ENCODE results near the gene DCUN1D3. TPM values are rescaled to one million over a fixed set of nuclear protein-coding genes. Genes with fewer than 3 reads are reported as not detected.

The DCUN1D3 gene
- polyA plus RNA-seq, 1 donor (not counting 4 experiments of a cell fraction or from before 2014, with no cell fraction given), result 9.4 TPM

DNA sequence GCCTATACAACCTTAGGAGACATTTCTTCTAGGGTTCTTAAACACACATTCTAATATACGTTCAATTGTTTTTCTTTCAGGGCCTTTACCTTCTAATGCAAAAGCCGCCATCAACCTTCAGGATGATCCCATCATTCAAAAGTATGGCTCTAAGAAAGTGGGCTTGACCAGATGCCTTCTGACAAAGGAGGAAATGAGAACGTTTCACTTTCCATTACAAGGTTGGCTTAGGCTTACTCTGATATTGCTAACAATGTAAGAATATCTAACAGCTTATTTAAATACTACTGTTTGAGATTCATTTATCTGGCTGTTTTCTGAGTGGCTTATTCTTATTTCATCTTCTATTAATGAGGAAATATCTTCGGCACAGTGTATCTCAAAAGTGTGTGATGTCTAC is 78.5 kb downstream of the DCUN1D3 start:
- no peak for FAIRE-seq
- peaks cover 1 to 3% of the 10 kb centered on the region in 2 experiments for H3K36me3 ChIP-seq (ENCODE audit: control insufficient read depth in 2 of 2, extremely low read depth in 1 of 2, insufficient read depth in 2 of 2, low read length in 2 of 2)

GRCh38 chr16:20818929-20819585 is 81.1 kb downstream of the DCUN1D3 start:
- Histone ChIP-seq H4K20me1 (ENCODE audit: control insufficient read depth, extremely low read depth, insufficient read depth, low read length) (no peaks in the 10 kb centered on the region), H3K4me2 (ENCODE audit: control insufficient read depth, extremely low read depth, insufficient read depth, low read depth, low read length) (no peak overlapping the region), H3K9me3 (ENCODE audit: control insufficient read depth, low read depth, low read length) (no peaks in the 10 kb centered on the region), H3K4me3 (ENCODE audit: control insufficient read depth in 2 of 3, extremely low read depth in 1 of 3, insufficient read depth in 2 of 3, low read depth in 1 of 3, low read length in 3 of 3) (no peak overlapping the region), H3K36me3 (ENCODE audit: control insufficient read depth in 2 of 2, extremely low read depth in 1 of 2, insufficient read depth in 2 of 2, low read length in 2 of 2) (peaks cover 0 to 3% of the 10 kb centered on the region in 2 experiments), H2AFZ (ENCODE audit: control insufficient read depth, low read length) (no peak overlapping the region), H3K9ac (ENCODE audit: control insufficient read depth, extremely low read depth, insufficient read depth, low read length) (no peak overlapping the region), H3K27me3 (ENCODE audit: control insufficient read depth, extremely low read depth, insufficient read depth, low read length) (no peaks in the 10 kb centered on the region), H3K27ac (ENCODE audit: control insufficient read depth, insufficient read depth, low read length) (no peak overlapping the region), H3K79me2 (ENCODE audit: control insufficient read depth, insufficient read depth, low read length) (no peaks in the 10 kb centered on the region), H3K9me1 (ENCODE audit: control insufficient read depth, extremely low read depth, insufficient read depth, low read length) (no peaks in the 10 kb centered on the region), H3K4me1 (ENCODE audit: control insufficient read depth, extremely low read depth, insufficient read depth, low read length) (no peaks in the 10 kb centered on the region)
- TF ChIP-seq EZH2 (IDR thresholded peaks at IDR 0.05; ENCODE audit: low read length) (no peak), CTCF (optimal IDR thresholded peaks at IDR 0.05 in 1 of 3, IDR thresholded peaks at IDR 0.05 in 1 of 3, conservative IDR thresholded peaks at IDR 0.05 in 1 of 3; ENCODE audit: extremely low read depth in 1 of 3, insufficient read depth in 2 of 3, low read length in 3 of 3) (no peak)
- DNase-seq (ENCODE audit: low read depth, low spot score) (no peak), FAIRE-seq (no peak)
- dilution Hi-C loops (cut with MboI; ENCODE audit: extremely low pct_ligation_motif_present, low sequenced_read_pairs), result no loop called here

More for the DNA sequence above, 78.5 kb downstream of the DCUN1D3 start:
- Histone ChIP-seq H3K27ac (ENCODE audit: control insufficient read depth, insufficient read depth, low read length) (no peak overlapping the region), H3K9ac (ENCODE audit: control insufficient read depth, extremely low read depth, insufficient read depth, low read length) (no peak overlapping the region), H3K79me2 (ENCODE audit: control insufficient read depth, insufficient read depth, low read length) (no peaks in the 10 kb centered on the region), H2AFZ (ENCODE audit: control insufficient read depth, low read length) (no peak overlapping the region), H3K4me3 (ENCODE audit: control insufficient read depth in 2 of 3, extremely low read depth in 1 of 3, insufficient read depth in 2 of 3, low read depth in 1 of 3, low read length in 3 of 3) (no peak overlapping the region), H3K27me3 (ENCODE audit: control insufficient read depth, extremely low read depth, insufficient read depth, low read length) (no peaks in the 10 kb centered on the region), H3K4me1 (ENCODE audit: control insufficient read depth, extremely low read depth, insufficient read depth, low read length) (no peaks in the 10 kb centered on the region), H3K4me2 (ENCODE audit: control insufficient read depth, extremely low read depth, insufficient read depth, low read depth, low read length) (no peak overlapping the region), H3K9me3 (ENCODE audit: control insufficient read depth, low read depth, low read length) (no peaks in the 10 kb centered on the region), H4K20me1 (ENCODE audit: control insufficient read depth, extremely low read depth, insufficient read depth, low read length) (no peaks in the 10 kb centered on the region), H3K9me1 (ENCODE audit: control insufficient read depth, extremely low read depth, insufficient read depth, low read length) (no peaks in the 10 kb centered on the region)
- DNase-seq (ENCODE audit: low read depth, low spot score), result no peak
- no peak for TF ChIP-seq EZH2 (IDR thresholded peaks at IDR 0.05; ENCODE audit: low read length)
- no peak for TF ChIP-seq CTCF (optimal IDR thresholded peaks at IDR 0.05 in 1 of 3, IDR thresholded peaks at IDR 0.05 in 1 of 3, conservative IDR thresholded peaks at IDR 0.05 in 1 of 3; ENCODE audit: extremely low read depth in 1 of 3, insufficient read depth in 2 of 3, low read length in 3 of 3)
- dilution Hi-C loops (cut with MboI; ENCODE audit: extremely low pct_ligation_motif_present, low sequenced_read_pairs), result no loop called here

Data from keratinocyte (primary cell).